ENCODE results near the gene ATG3. TPM values are rescaled to one million over a fixed set of nuclear protein-coding genes. Genes with fewer than 3 reads are reported as not detected.
A peak's percentile ranks its signal among the peaks of the same experiment; 100 is the strongest.

ATG3 gene
- total RNA-seq, 1 experiment from 2014 or later, result 60.1 TPM

- no peak for TF ChIP-seq ZNF416 (CRISPR knock-in tag; IDR thresholded peaks at IDR 0.05)
These were observed 353 bp downstream of the ATG3 start (continued) for GRCh38 chr3:112561484-112561733.

GRCh38 chr3:112560721-112561483, 860 bp downstream of the ATG3 start:
- ChIA-PET POLR2A (interaction anchor here (0.6 to 1.8 kb wide), 3 partner anchors 170 to 268 kb away, joined by 3 to 5 read pairs (median 5); partner anchors contain the start of gene CD200), CTCF (interaction anchor here (1.0 to 1.4 kb wide), 3 partner anchors 70 to 449 kb away, joined by 3 to 8 read pairs (median 3); no protein-coding TSS in a partner anchor)
- Mint-ChIP-seq H3K4me1 (peaks cover 39% of the 10 kb centered on the region), H3K9me3 (peaks cover 9% of the 10 kb centered on the region), H3K36me3 (peaks cover 29% of the 10 kb centered on the region), H3K4me3 (peak overlapping the region; percentile 96), H3K27ac (peak overlapping the region; percentile 95), H3K27me3 (ENCODE audit: low read depth) (no peaks in the 10 kb centered on the region)
- ATAC-seq (peak; percentile 11), DNase-seq (ENCODE audit: low spot score) (peak; percentile 70)
- TF ChIP-seq KAT7 (CRISPR knock-in tag; IDR thresholded peaks at IDR 0.05; ENCODE audit: borderline replicate concordance) (0 out of 2 replicates have a peak, but pooled peaks have one; percentile 7), ARID4B (CRISPR knock-in tag; IDR thresholded peaks at IDR 0.05; ENCODE audit: borderline replicate concordance) (0 out of 2 replicates have a peak, but pooled peaks have one; percentile 8), ETV6 (CRISPR knock-in tag; IDR thresholded peaks at IDR 0.05) (no peak)

GRCh38 chr3:112560307-112560706, 1.5 kb downstream of the ATG3 start:
- Mint-ChIP-seq H3K27me3 (ENCODE audit: low read depth) (no peaks in the 10 kb centered on the region), H3K27ac (peak overlapping the region; percentile 78; the same call in 1 of the 2 replicates), H3K36me3 (peaks cover 29% of the 10 kb centered on the region)
- TF ChIP-seq ZNF532 (CRISPR knock-in tag; IDR thresholded peaks at IDR 0.05; ENCODE audit: borderline replicate concordance), result no peak
- TF ChIP-seq NR3C1 (CRISPR knock-in tag; conservative IDR thresholded peaks at IDR 0.05; ENCODE audit: low read depth), result no peak
- no peak for TF ChIP-seq GABPB1 (CRISPR knock-in tag; IDR thresholded peaks at IDR 0.05)
- TF ChIP-seq ZMAT4 (CRISPR knock-in tag; IDR thresholded peaks at IDR 0.05), result no peak
- no peak for TF ChIP-seq HMGXB4 (CRISPR knock-in tag; IDR thresholded peaks at IDR 0.05)
- no peak for TF ChIP-seq JUN (CRISPR knock-in tag; IDR thresholded peaks at IDR 0.05)
- TF ChIP-seq CREM (CRISPR knock-in tag; IDR thresholded peaks at IDR 0.05), result no peak
- TF ChIP-seq ZNF281 (CRISPR knock-in tag; IDR thresholded peaks at IDR 0.05), result no peak
- no peak for TF ChIP-seq E2F4 (CRISPR knock-in tag; IDR thresholded peaks at IDR 0.05; ENCODE audit: borderline replicate concordance, low read depth)
- TF ChIP-seq ZNF263 (CRISPR knock-in tag; IDR thresholded peaks at IDR 0.05; ENCODE audit: low read depth), result no peak
- TF ChIP-seq ZNF671 (CRISPR knock-in tag; IDR thresholded peaks at IDR 0.05), result no peak
- TF ChIP-seq ZNF396 (CRISPR knock-in tag; IDR thresholded peaks at IDR 0.05; ENCODE audit: borderline replicate concordance), result no peak

More at GRCh38 chr3:112560307-112560706, 1.5 kb downstream of the ATG3 start:
- Mint-ChIP-seq H3K4me3 (peak overlapping the region; percentile 96), H3K9me3 (peaks cover 12% of the 10 kb centered on the region), H3K4me1 (peaks cover 39% of the 10 kb centered on the region)
- ATAC-seq (no peak), DNase-seq (ENCODE audit: low spot score) (no peak)
- CTCF ChIA-PET, result no interaction called here
- POLR2A ChIA-PET, result no interaction called here
